ENCODE measurements around the gene HDGFL2.

GRCh38 chr19:4439243-4439642 lies 32.9 kb upstream of the HDGFL2 start:
- TF ChIP-seq POLR2A (IDR thresholded peaks at IDR 0.05; ENCODE audit: low read depth, low read length): no peak
- TF ChIP-seq POLR2AphosphoS5 (IDR thresholded peaks at IDR 0.05; ENCODE audit: low read depth, low read length): no peak

All from GM12891 (cell line).